HS-27A (cell line): ENCODE results near the gene NTHL1.

ENCODE experiments used
- DNase-seq: peaks from one replicate; pipeline ENCODE4 v3.0.0-alpha.2; 2012; ENCODE audit warnings: low read depth, missing footprints

NTHL1 gene

DNA sequence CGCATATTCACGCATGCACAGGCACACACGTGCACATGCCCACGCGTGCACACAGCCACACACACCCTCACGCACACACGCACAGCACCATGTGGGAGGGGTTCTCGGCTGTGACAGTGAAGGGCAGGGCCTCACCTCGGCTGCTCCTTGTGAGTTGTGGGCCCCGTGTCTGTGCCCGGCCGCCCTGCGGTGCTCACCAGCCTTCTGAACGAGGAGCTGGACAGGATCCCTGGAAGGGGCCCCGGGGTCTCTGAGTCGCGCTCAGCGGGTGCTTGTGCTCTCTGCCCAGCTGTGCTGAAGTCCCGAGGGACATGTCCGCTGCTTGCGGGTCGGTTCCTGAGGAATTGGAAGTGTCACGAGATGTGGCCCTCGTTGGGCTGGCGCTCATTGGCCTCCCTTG lies 16.2 kb upstream of the NTHL1 start:
- no peak for DNase-seq

GRCh38 chr16:2062801-2063200 lies 15.2 kb upstream of the NTHL1 start:
- no peak for DNase-seq

GRCh38 chr16:2061526-2061925 lies 13.9 kb upstream of the NTHL1 start:
- no peak for DNase-seq

- DNase-seq, result no peak
These were observed 13.4 kb upstream of the NTHL1 start for GRCh38 chr16:2061023-2061422.

DNA sequence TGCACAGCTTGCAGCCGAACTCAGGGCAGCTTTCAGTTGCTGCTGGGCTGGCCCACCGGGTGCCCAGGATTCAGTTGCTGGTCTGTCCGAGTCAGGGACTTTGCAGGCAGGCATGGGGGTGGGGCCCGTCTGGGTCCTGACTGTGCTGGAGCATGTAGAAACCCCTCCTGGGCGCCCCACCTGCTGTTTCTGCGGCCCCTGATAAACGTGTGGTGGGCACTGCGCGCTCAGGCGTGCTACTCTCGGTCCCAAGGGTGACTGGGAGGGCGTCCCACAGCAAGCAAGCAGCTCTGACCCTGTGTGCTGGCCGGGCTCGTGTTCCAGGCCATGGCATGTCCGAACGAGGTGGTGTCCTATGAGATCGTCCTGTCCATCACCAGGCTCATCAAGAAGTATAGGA lies 12.7 kb upstream of the NTHL1 start:
- no peak for DNase-seq

GRCh38 chr16:2058872-2059271 lies 11.2 kb upstream of the NTHL1 start:
- no peak for DNase-seq

GRCh38 chr16:2058420-2058819 lies 10.8 kb upstream of the NTHL1 start:
- no peak for DNase-seq

- no peak for DNase-seq
These were observed 9.8 kb upstream of the NTHL1 start for GRCh38 chr16:2057438-2057837.

GRCh38 chr16:2056681-2057407 lies 9.2 kb upstream of the NTHL1 start:
- no peak for DNase-seq

DNA sequence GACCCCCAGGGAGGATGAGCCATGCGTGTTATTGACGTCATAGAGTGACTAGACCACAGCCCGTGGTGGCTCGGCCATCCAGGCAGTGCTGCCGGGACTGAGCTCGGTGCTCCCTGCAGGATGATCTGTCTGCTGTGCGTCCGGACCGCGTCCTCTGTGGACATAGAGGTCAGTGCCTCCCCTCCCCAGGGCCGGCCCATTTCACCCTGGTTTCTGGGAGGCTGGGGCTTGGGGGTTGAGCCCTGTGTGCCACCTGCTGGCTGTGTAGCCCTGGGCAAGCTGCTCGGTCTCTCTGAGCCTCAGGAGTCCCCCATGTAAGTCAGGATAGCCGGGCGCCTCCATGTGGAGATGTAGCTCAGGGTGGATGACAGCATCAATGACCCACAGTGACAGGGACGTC lies 8.4 kb upstream of the NTHL1 start:
- no peak for DNase-seq

- DNase-seq, result no peak
These were observed 7.1 kb upstream of the NTHL1 start for GRCh38 chr16:2054543-2055245.

GRCh38 chr16:2053897-2054296 lies 6.3 kb upstream of the NTHL1 start:
- no peak for DNase-seq

- no peak for DNase-seq
These were observed 5.6 kb upstream of the NTHL1 start for GRCh38 chr16:2053211-2053610.

- DNase-seq, result no peak
These were observed 496 bp upstream of the NTHL1 start for GRCh38 chr16:2048116-2048543.

- DNase-seq, result no peak
These were observed 723 bp downstream of the NTHL1 start for GRCh38 chr16:2046893-2047329.

GRCh38 chr16:2045965-2046892 lies 1.4 kb downstream of the NTHL1 start:
- no peak for DNase-seq

DNA sequence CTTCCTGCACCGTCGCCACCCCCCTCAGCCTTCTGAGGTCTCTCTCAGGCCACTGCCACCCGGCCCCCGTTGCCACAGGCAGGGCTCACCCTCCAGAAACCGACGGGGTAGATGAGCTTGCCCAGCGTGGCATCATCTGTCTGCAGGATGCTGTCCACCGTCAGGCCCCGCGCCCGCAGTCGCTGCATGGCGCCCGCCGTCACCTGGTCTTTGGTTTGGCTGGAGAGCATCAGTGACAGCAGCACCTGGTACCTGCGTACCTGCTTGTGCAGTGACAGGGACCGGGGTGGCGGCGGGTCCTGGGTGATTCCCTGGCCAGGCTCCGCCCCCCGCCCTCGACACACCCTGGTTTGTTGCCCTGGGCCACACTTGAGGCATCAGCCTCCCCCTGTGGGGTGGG lies 3.1 kb downstream of the NTHL1 start:
- no peak for DNase-seq

- no peak for DNase-seq
These were observed 3.8 kb downstream of the NTHL1 start for GRCh38 chr16:2043667-2044451.

- no peak for DNase-seq
These were observed 4.5 kb downstream of the NTHL1 start for GRCh38 chr16:2042986-2043666.

DNA sequence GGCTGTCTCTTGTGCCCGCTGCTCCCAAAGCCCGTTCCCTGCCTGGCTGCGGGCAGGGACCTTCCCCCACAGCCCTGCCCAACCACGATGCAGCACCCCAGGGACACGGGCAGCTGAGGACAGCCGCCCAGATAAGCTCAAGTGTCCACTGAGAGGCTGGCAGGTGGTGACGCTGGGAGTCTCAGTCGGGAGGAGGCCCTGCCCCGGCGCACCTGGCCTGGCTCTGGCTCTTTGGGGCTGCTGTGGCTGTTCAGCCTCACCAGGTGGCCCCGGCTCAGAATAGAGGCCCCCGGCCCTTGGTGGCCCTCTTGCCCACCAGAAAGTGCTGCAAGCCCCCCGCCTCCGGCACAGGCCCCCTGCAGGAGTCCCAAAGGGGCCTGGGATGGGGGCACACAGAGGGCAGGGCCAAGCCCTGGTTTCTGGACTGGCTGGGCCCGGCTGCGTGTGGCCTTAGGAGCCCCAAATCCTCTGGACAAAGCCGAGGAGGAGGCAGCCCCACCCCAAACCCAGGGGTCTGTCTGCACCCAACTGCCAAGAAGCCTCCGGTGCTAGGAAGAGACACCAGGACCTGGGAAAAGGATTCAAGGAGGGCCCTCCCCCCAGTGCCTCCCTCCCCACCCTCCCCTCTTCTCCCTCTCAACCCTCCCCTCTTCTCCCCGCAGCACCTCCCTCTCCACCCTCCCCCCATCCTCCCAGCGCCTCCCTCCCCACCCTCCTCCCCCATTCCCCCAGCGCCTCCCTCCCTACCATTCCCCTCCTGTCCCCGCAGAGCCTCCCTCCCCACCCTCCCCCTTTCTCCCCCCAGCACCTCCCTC lies 5.3 kb downstream of the NTHL1 start:
- DNase-seq, result no peak
